Endothelial cell of umbilical vein (primary cell): ENCODE results near the gene DMD.

Experiments
- EZH2 ChIP-seq: IDR thresholded peaks from 2 replicates; pipeline ENCODE4 v1.6.1; 2012; ENCODE audit warnings: borderline replicate concordance, low read depth, mild to moderate bottlenecking, moderate library complexity, low read length, inconsistent platforms; ENCODE audit not compliant: severe bottlenecking
- GATA2 ChIP-seq: IDR thresholded peaks from 2 replicates; pipeline ENCODE4 v1.7.0; 2011; ENCODE audit warnings: low read depth, mild to moderate bottlenecking, moderate library complexity, mixed read lengths, low read length; ENCODE audit not compliant: insufficient read length, insufficient read depth
- JUN ChIP-seq: IDR thresholded peaks from 2 replicates; pipeline ENCODE4 v1.6.1; 2011; ENCODE audit warnings: borderline replicate concordance, low read depth; ENCODE audit not compliant: insufficient read length, insufficient read depth
- MYC ChIP-seq: IDR thresholded peaks from one replicate; pipeline ENCODE4 v1.6.1; 2011; ENCODE audit warnings: mild to moderate bottlenecking, low read depth, low read length
- POLR2A ChIP-seq: IDR thresholded peaks from 2 replicates; pipeline ENCODE4 v1.6.1; 2012; ENCODE audit warnings: low read depth, mild to moderate bottlenecking, control low read depth, low read length
- POLR2AphosphoS5 ChIP-seq: IDR thresholded peaks from 2 replicates; pipeline ENCODE4 v1.6.1; 2012; ENCODE audit warnings: low read depth, mild to moderate bottlenecking, control low read depth, low read length, moderate library complexity; ENCODE audit not compliant: insufficient read depth
- TF ChIP-seq, protein P1 (sequence below), 2 donors: IDR thresholded peaks; 1 replicate in 1 of 2; 2 replicates in 1 of 2; pipeline ENCODE4 v1.5.1; 2011; ENCODE audit warnings: low read length in 2 of 2, mild to moderate bottlenecking in 2 of 2, moderate library complexity in 2 of 2, control low read depth in 1 of 2, inconsistent platforms in 1 of 2, low read depth in 1 of 2; ENCODE audit not compliant: insufficient read depth in 1 of 2; ENCODE audit errors: extremely low read depth in 1 of 2
- TF ChIP-seq, protein P2 (sequence below): IDR thresholded peaks from 2 replicates; pipeline ENCODE4 v1.6.1; 2011; ENCODE audit not compliant: insufficient read depth, insufficient read length

DNA sequence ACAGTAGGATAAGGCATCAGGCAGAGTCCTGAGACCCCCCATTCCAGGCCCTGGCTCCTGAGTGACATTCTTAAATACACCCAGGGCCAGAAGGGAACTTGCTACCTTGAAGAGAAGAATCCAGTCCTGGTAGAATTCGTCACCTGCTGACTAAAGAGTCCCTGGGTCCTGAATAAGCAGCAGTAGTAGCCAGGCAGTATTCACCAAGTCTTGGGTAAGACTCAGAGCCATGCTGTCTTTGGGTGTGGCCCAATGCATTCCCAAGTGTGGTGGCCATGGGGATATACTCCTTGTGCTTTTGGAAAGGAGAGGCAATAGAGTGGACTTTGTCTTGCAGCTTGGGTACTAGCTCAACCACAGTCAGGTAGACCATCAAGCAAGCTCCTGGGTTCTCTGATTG, 359.1 kb downstream of the DMD start:
- TF ChIP-seq, protein P1, sequence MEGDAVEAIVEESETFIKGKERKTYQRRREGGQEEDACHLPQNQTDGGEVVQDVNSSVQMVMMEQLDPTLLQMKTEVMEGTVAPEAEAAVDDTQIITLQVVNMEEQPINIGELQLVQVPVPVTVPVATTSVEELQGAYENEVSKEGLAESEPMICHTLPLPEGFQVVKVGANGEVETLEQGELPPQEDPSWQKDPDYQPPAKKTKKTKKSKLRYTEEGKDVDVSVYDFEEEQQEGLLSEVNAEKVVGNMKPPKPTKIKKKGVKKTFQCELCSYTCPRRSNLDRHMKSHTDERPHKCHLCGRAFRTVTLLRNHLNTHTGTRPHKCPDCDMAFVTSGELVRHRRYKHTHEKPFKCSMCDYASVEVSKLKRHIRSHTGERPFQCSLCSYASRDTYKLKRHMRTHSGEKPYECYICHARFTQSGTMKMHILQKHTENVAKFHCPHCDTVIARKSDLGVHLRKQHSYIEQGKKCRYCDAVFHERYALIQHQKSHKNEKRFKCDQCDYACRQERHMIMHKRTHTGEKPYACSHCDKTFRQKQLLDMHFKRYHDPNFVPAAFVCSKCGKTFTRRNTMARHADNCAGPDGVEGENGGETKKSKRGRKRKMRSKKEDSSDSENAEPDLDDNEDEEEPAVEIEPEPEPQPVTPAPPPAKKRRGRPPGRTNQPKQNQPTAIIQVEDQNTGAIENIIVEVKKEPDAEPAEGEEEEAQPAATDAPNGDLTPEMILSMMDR (IDR thresholded peaks at IDR 0.05; ENCODE audit: extremely low read depth in 1 of 2, insufficient read depth in 1 of 2, low read depth in 1 of 2, low read length in 2 of 2) = no peak
- TF ChIP-seq POLR2AphosphoS5 (no peak), GATA2 (no peak), POLR2A (no peak), EZH2 (no peak), JUN (no peak), MYC (no peak)
- TF ChIP-seq, protein P2, sequence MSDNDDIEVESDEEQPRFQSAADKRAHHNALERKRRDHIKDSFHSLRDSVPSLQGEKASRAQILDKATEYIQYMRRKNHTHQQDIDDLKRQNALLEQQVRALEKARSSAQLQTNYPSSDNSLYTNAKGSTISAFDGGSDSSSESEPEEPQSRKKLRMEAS = no peak
